ENCODE results near the gene IFIT1B. TPM values are rescaled to one million over a fixed set of nuclear protein-coding genes. Genes with fewer than 3 reads are reported as not detected.
"Not testable (repeated sequence)": the region's sequence is repeated elsewhere in the genome, so short reads cannot be mapped to it uniquely, and the experiment has no call there.

IFIT1B gene
- total and polyA plus RNA-seq, 12 donors, result 0.21 TPM; not detected in 11

DNA sequence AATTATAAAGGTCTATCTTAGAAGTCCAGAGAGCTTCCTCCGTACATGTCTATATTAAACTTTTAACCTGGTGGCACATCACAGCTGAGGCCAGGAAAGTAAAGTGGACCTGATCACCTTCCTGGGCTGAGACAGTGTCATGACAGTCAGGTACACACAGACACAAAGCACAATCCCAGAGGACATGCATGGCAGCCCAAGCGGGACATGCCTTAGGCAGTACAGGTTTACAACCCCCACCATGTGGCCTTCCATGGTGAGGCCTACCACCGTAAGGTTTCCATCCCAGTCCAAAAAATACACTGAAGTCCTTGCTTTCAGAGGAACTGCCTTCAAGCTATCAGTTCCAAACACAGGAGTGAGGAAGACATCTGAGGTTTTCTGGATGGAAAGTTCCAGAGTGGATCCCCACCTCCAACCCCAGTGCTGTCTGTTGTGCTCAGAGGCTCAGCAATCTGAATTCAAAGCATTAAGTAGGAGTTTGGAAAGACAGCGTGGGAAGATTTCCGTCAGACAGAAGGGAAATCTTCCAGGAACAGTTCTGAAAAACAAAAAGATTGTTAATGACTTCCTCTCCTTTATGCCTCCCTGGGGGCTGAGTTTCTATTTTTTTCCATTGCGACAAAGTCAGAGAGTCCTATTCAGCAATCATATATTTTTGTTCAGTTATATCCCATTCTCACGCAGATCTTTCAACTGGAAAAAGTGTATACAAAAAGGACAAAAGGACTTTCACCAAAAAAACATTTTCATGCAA is 30.0 kb upstream of the IFIT1B start:
- WGBS, 2 donors, result 58 to 62% methylated on average over 7 of the region's 7 CpGs

DNA sequence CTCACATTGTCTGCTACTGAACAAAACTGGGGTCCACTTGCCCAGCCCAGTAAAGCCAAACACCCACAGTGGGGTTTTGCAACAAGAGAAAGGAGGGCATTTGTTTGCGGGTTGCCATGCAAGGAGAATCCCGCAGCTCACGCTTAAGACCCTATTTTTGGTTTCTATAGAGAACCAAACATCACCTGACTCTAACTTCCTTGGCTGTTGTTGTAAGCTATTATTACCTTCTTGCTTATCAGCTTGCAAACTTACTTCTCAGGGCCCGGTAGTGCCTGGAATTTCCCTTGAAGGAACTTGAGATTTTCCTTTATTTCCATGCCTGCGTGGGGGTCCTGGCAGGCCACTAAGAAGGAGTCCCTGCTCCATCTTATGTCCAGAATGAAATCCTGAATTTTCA is 29.4 kb upstream of the IFIT1B start:
- Histone ChIP-seq H3K4me1 (peaks cover 18 to 76% (median 65%) of the 10 kb centered on the region in 9 donors), H3K36me3 (no peaks in the 10 kb centered on the region), H3K4me3 (peak overlapping the region in 1 of 10 donors; percentile 6), H3K9me3 (peaks cover 0 to under 1% (median 0%) of the 10 kb centered on the region in 11 donors), H3K27ac (peak overlapping the region in 9 of 10 donors; percentile 9 to 89 (median 76)), H3K27me3 (no peaks in the 10 kb centered on the region)
- TF ChIP-seq, protein P1, sequence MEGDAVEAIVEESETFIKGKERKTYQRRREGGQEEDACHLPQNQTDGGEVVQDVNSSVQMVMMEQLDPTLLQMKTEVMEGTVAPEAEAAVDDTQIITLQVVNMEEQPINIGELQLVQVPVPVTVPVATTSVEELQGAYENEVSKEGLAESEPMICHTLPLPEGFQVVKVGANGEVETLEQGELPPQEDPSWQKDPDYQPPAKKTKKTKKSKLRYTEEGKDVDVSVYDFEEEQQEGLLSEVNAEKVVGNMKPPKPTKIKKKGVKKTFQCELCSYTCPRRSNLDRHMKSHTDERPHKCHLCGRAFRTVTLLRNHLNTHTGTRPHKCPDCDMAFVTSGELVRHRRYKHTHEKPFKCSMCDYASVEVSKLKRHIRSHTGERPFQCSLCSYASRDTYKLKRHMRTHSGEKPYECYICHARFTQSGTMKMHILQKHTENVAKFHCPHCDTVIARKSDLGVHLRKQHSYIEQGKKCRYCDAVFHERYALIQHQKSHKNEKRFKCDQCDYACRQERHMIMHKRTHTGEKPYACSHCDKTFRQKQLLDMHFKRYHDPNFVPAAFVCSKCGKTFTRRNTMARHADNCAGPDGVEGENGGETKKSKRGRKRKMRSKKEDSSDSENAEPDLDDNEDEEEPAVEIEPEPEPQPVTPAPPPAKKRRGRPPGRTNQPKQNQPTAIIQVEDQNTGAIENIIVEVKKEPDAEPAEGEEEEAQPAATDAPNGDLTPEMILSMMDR (IDR thresholded peaks at IDR 0.05), result no peak
- WGBS, 2 donors, result 33 to 37% methylated on average over 5 of the region's 5 CpGs
- no peak for ATAC-seq
- intact Hi-C loops (cut with DNase I), result no loop called here
- DNase-seq, result no peak

More for the DNA sequence above, 30.0 kb upstream of the IFIT1B start:
- Histone ChIP-seq H3K27me3 (no peaks in the 10 kb centered on the region), H3K9me3 (no peaks in the 10 kb centered on the region), H3K27ac (peak overlapping the region in 9 of 10 donors; percentile 9 to 89 (median 76)), H3K4me3 (peak overlapping the region in 1 of 10 donors; percentile 6), H3K4me1 (peaks cover 18 to 80% (median 66%) of the 10 kb centered on the region in 9 donors), H3K36me3 (no peaks in the 10 kb centered on the region)
- TF ChIP-seq, protein P1 (IDR thresholded peaks at IDR 0.05), result no peak
- ATAC-seq (peak in 7 of 8 donors; percentile 33 to 70 (median 48)), DNase-seq (peak in 1 of 2 donors; percentile 71)
- intact Hi-C loops (cut with DNase I), result loop anchor here in 1 of 10 donors (2.0 kb wide), 1 partner anchor 19 kb away; no protein-coding TSS in a partner anchor

DNA sequence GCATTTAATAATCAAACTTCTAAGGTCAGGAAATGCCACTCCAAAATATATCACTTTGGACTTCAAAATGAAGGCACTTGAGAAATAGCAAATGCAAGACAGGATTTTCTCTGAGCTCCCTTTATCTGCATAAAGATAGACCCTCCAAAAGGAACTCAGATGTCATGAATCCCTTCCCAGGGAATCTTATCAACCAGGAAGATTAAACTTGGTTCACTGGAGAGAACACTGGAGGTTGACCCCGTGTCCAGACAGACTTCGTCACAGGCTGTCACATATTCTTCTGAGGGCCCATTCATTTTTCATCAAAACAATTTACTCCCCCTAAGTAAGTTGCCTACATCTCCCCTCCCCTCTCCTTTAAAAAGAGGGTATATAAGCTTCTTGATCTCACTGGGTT is 28.9 kb upstream of the IFIT1B start:
- WGBS, 2 donors, result 55 to 58% methylated on average over 2 of the region's 2 CpGs
- Histone ChIP-seq H3K36me3 (no peaks in the 10 kb centered on the region), H3K27me3 (no peaks in the 10 kb centered on the region), H3K27ac (peak overlapping the region in 8 of 10 donors; percentile 47 to 89 (median 79)), H3K4me3 (no peak overlapping the region), H3K4me1 (peaks cover 18 to 73% (median 65%) of the 10 kb centered on the region in 9 donors), H3K9me3 (peaks cover 0 to 5% (median 0%) of the 10 kb centered on the region in 11 donors)
- intact Hi-C loops (cut with DNase I), result no loop called here
- TF ChIP-seq, protein P1 (IDR thresholded peaks at IDR 0.05), result no peak
- DNase-seq, result no peak
- no peak for ATAC-seq

DNA sequence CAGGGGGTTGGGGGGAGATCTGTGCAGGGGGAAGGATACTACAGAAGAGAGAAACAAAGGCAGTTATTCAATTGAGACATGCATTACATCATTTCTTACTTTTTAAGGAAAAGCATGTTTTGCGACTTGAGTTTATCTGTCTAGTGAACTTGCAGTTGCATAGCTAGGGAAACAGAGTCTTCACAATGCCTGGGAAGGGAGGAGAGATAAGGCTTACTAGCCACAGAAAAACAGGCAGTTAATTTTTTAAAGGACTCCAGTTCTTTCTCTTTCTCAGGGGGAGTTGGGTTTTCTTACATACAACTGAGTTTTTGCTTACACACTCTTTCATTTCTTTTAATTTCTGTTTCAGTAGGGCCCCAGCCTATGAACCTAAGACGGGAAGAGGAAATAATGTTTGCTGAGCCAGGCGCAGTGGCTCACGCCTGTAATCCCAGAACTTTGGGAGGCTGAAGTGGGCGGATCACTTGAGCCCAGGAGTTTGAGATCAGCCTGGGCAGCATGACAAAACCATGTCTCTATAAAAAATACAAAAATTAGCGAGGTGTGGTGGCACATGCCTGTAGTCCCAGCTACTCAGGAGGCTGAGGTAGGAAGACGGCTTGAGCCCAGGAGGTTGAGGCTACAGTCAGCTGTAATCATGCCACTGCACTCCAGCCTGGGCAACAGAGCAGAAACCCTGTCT is 27.1 kb upstream of the IFIT1B start:
- H3K27ac ChIP-seq, result peak overlapping the region; percentile 37 to 89 (median 81)
- peak overlapping the region in 1 of 10 donors; percentile 16 for H3K4me3 ChIP-seq
- H3K36me3 ChIP-seq; intact Hi-C loops (cut with DNase I); H3K9me3 ChIP-seq; H3K27me3 ChIP-seq: not testable (repeated sequence)
- DNase-seq (peak in 1 of 2 donors; percentile 35), ATAC-seq (peak in 7 of 8 donors; percentile 22 to 61 (median 37))
- 42 to 47% methylated on average over 7 of the region's 7 CpGs for WGBS, 2 donors
- H3K4me1 ChIP-seq, result peaks cover 18 to 73% (median 64%) of the 10 kb centered on the region in 9 donors
